Esophagus squamous epithelium (tissue), 5 donors: ENCODE results near the gene IL26. TPM values are rescaled to one million over a fixed set of nuclear protein-coding genes. Genes with fewer than 3 reads are reported as not detected.

Experiments
- DNase-seq: peaks from one replicate; lab custom pipeline; 2025; lab: John Stamatoyannopoulos, UW
- H3K27ac ChIP-seq, 4 donors: fragments of 200-600 bp; sonication (generic); one replicate each; pipeline ENCODE4 v1.5.1; 2016 to 2019; ENCODE audit warnings: mild to moderate bottlenecking in 1 of 4
- H3K27me3 ChIP-seq, 4 donors: fragments of 200-600 bp; sonication (generic); 1 replicate in 3 of 4; 2 replicates in 1 of 4; pipeline versions ENCODE4 v1.5.1 to v1.6.0; 2017 to 2021; ENCODE audit warnings: antibody characterized with exemption in 1 of 4
- H3K36me3 ChIP-seq, 3 donors: fragments of 200-600 bp; sonication (generic); one replicate each; pipeline ENCODE4 v1.5.1; 2016 to 2019
- H3K4me1 ChIP-seq, 3 donors: fragments of 200-600 bp; sonication (generic); one replicate each; pipeline ENCODE4 v1.5.1; 2017 to 2019
- H3K4me3 ChIP-seq, 4 donors: fragments of 200-600 bp; sonication (generic); 1 replicate in 3 of 4; 2 replicates in 1 of 4; pipeline ENCODE4 v1.5.1; 2016 to 2019; ENCODE audit warnings: mild to moderate bottlenecking in 2 of 4, moderate library complexity in 1 of 4
- H3K9me3 ChIP-seq, 3 donors: fragments of 200-600 bp; sonication (generic); one replicate each; pipeline ENCODE4 v1.5.1; 2016 to 2019
- POLR2A ChIP-seq, 4 donors: fragments of 450-650 bp; IDR thresholded peaks; one replicate each; pipeline ENCODE4 v1.6.1; 2017; ENCODE audit warnings: antibody characterized with exemption in 4 of 4, mild to moderate bottlenecking in 4 of 4, moderate library complexity in 3 of 4
- WGBS, 2 donors: methylation state at CpG; one replicate each; pipeline ENCODE4 v1.1.5; 2018; 5-methylcytosine and 5-hydroxymethylcytosine counted together
- intact Hi-C: fragments of 100-400 bp; cut with DNase I; formaldehyde crosslinking; loops from one replicate; pipeline ENCODE4 v1.15.0; 2022
- total RNA-seq, 4 donors: library from RNA; depleted of rRNA; stranded (reverse); fragments of >200 nt; gene quantifications; one replicate each; pipeline ENCODE4 v1.1.0, GENCODE V29; 2016
- TF ChIP-seq, protein P1 (sequence below), 6 experiments: fragments of 450-650 bp in 4 of 6; fragments of 200-600 bp in 2 of 6; sonication (generic) in 2 of 6; IDR thresholded peaks; one replicate each; pipeline ENCODE4 v1.5.1; 2016 to 2019; ENCODE audit warnings: antibody characterized with exemption in 6 of 6, mild to moderate bottlenecking in 4 of 6, moderate library complexity in 4 of 6
- donor health status: DM: yes; HTN: yes; CAD: no.

The IL26 gene
- total RNA-seq, 4 donors from 2014 or later = 0.38 to 1.3 TPM; not detected in 2

DNA sequence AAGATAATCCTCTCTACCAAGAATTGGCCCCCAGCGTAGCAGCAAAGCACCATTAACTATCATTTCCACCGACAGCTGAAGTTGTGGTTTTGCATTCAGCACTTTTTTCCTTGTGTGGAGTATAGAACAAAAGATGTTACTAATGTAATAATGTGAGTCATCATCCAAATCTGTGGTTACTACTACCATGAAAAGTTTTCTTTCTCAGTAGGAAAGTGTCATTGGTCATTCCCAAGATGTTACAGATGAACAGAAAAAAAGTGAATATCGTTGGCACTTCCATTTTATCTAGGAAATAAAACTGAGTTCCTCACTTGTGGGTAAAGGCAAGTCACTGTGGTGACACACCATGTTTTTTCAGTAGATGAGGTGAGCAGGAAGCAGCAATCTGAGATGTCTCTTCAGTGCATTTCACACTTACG lies 35.8 kb downstream of the IL26 start:
- intact Hi-C loops = no loop called here
- Histone ChIP-seq H3K27me3 (peaks cover 0 to 27% (median 0%) of the 10 kb centered on the region in 4 donors), H3K9me3 (no peaks in the 10 kb centered on the region), H3K4me3 (no peak overlapping the region), H3K27ac (no peak overlapping the region), H3K36me3 (no peaks in the 10 kb centered on the region), H3K4me1 (no peaks in the 10 kb centered on the region)
- no peak for DNase-seq
- 44 to 45% methylated on average over 4 of the region's 4 CpGs for WGBS, 2 donors
- TF ChIP-seq POLR2A (IDR thresholded peaks at IDR 0.05) = no peak
- TF ChIP-seq, protein P1, sequence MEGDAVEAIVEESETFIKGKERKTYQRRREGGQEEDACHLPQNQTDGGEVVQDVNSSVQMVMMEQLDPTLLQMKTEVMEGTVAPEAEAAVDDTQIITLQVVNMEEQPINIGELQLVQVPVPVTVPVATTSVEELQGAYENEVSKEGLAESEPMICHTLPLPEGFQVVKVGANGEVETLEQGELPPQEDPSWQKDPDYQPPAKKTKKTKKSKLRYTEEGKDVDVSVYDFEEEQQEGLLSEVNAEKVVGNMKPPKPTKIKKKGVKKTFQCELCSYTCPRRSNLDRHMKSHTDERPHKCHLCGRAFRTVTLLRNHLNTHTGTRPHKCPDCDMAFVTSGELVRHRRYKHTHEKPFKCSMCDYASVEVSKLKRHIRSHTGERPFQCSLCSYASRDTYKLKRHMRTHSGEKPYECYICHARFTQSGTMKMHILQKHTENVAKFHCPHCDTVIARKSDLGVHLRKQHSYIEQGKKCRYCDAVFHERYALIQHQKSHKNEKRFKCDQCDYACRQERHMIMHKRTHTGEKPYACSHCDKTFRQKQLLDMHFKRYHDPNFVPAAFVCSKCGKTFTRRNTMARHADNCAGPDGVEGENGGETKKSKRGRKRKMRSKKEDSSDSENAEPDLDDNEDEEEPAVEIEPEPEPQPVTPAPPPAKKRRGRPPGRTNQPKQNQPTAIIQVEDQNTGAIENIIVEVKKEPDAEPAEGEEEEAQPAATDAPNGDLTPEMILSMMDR (IDR thresholded peaks at IDR 0.05) = no peak

DNA sequence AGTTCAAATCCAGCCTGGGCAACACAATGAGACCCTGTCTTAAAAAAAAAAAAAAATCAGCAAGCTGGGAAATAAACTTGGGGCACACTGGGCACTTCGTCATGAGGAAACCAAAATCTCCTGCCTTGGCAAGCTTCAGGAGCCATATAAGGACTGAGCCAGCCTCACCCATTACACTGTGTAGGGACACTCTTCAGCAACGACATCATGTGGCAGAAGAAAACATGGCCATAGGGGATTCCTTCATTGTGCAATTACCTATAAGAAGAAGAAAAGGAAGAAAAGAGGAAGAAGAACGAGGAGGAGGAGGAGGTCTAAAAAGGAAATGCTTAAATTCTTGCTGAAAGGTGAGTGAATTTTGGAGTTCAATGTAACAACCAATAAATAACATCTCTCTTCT lies 40.0 kb downstream of the IL26 start:
- TF ChIP-seq, protein P1 (IDR thresholded peaks at IDR 0.05) = no peak
- TF ChIP-seq POLR2A (IDR thresholded peaks at IDR 0.05) = no peak
- H3K4me1 ChIP-seq = peaks cover 0 to 20% (median 5%) of the 10 kb centered on the region in 3 donors
- peaks cover 0 to 27% (median 0%) of the 10 kb centered on the region in 4 donors for H3K27me3 ChIP-seq
- H3K36me3 ChIP-seq = no peaks in the 10 kb centered on the region
- H3K4me3 ChIP-seq = no peak overlapping the region
- intact Hi-C loops = no loop called here
- no peak overlapping the region for H3K27ac ChIP-seq
- DNase-seq = no peak
- 39 to 52% methylated on average over 3 of the region's 3 CpGs for WGBS, 2 donors
- H3K9me3 ChIP-seq = no peaks in the 10 kb centered on the region

DNA sequence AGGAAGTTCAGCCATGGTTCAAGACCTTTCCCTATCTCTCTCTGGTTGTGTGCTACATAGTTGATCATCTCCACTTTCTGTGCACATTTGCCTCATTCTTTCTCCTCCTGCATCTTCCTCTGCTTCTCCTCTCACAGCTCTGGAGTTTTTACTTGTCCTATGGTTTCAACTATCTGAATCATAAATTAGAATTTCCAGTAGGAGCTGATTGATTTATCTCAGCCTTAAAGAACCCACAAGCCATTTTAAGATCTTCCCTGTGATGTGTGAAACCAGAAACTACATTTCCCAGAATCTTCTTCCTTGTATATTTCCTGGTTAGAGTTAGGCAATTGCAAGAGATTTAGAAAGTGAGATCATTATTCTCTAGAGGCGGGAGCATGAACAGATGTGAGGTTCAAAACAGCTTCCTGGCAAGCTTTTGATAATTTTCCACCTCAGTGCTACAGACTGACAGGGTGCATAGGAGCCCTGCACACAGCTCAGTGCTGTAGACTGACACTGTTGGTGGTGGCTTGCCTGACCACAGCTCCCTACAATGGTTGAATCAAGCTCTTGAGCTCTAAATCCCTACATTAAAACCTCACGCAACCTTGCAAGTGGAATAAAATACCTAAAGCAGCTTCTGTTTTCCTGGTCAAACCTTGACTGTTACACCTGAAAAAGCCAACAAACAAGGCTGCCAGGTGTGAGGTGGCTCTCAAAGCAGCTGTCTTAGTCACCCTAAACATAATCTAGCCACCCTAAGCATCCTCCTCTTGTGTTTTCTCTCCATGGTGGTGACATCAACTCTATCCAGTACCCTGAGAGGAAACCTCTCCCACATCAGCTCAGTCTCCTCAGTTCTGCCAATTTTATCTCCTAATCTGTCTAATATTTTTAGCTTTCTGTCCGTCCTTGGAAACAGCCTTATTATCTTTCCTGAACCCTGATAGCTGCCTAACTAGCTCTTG lies 44.5 kb downstream of the IL26 start:
- intact Hi-C loops = no loop called here
- H3K27ac ChIP-seq = peak overlapping the region in 3 of 4 donors; percentile 4 to 32 (median 5)
- 37 to 43% methylated on average over 3 of the region's 3 CpGs for WGBS, 2 donors

DNA sequence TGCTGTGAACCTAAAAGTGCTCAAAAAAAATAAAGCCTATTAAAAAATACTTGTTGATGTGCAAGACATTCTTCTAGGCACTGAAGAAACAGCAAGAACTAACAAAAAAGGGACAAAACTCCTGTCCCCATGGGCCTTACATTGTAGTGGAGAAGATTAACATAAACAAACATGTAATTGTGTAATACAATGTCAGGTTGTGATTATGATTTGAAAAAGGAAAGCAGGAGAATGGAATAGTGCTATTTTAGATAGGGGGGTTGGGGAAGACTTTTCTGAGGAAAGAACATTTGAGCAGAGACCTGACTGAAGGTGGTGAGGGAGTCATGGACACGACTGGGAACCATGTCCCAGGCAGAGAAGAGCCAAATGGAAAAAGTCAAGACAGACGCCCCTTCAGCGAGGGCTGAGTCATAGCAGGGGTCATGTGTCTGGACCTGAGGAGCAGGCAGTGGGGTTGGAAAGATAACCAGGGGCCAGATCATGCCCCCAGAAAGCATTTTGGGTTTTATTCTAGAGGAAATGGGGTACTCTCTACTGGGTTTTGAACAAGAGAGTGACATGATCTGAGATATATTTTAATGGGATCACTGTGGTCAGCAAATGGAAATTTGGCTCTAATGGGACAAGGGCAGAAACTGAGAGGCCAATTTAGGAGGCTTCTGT lies 46.7 kb downstream of the IL26 start:
- DNase-seq = no peak

More for the DNA sequence above, 44.5 kb downstream of the IL26 start:
- peaks cover 0 to 14% (median 0%) of the 10 kb centered on the region in 4 donors for H3K27me3 ChIP-seq
- H3K4me3 ChIP-seq = no peak overlapping the region
- TF ChIP-seq, protein P1 (IDR thresholded peaks at IDR 0.05) = no peak
- no peak for TF ChIP-seq POLR2A (IDR thresholded peaks at IDR 0.05)
- H3K9me3 ChIP-seq = no peaks in the 10 kb centered on the region
- H3K36me3 ChIP-seq = no peaks in the 10 kb centered on the region
- H3K4me1 ChIP-seq = peaks cover 0 to 22% (median 5%) of the 10 kb centered on the region in 3 donors
- DNase-seq = no peak

More for the DNA sequence above, 46.7 kb downstream of the IL26 start:
- no peak for TF ChIP-seq POLR2A (IDR thresholded peaks at IDR 0.05)
- TF ChIP-seq, protein P1 (IDR thresholded peaks at IDR 0.05) = no peak
- Histone ChIP-seq H3K4me1 (peaks cover 0 to 22% (median 5%) of the 10 kb centered on the region in 3 donors), H3K27me3 (peaks cover 0 to 5% (median 0%) of the 10 kb centered on the region in 4 donors), H3K27ac (no peak overlapping the region), H3K36me3 (no peaks in the 10 kb centered on the region), H3K9me3 (no peaks in the 10 kb centered on the region), H3K4me3 (no peak overlapping the region)
- 47 to 63% methylated on average over 3 of the region's 3 CpGs for WGBS, 2 donors
- intact Hi-C loops = no loop called here
